ENCODE results near the gene FAM72B. TPM values are rescaled to one million over a fixed set of nuclear protein-coding genes. Genes with fewer than 3 reads are reported as not detected.
"Not testable (repeated sequence)": the region's sequence is repeated elsewhere in the genome, so short reads cannot be mapped to it uniquely, and the experiment has no call there.

Gene FAM72B
- total and polyA plus RNA-seq, 2 donors (not counting 1 experiment from before 2014, with no cell fraction given): 1.0 to 2.3 TPM

GRCh38 chr1:121131494-121131893 is 52.6 kb downstream of the FAM72B start:
- not testable (repeated sequence) for H3K27me3 ChIP-seq (ENCODE audit: control insufficient read depth, insufficient read depth, low read length); H2AFZ ChIP-seq (ENCODE audit: low read length); DNase-seq (ENCODE audit: low read depth in 2 of 2); H3K9me3 ChIP-seq (ENCODE audit: control insufficient read depth, insufficient read depth, low read depth, low read length); H3K4me1 ChIP-seq (ENCODE audit: control insufficient read depth, extremely low read depth, insufficient read depth, low read length); H3K4me3 ChIP-seq (replicated peaks in 1 of 4; ENCODE audit: control extremely low read depth in 1 of 4, insufficient read depth in 1 of 4, low read depth in 3 of 4, low read length in 4 of 4); H3K9ac ChIP-seq (ENCODE audit: insufficient read depth, low read length); H3K4me2 ChIP-seq (ENCODE audit: extremely low read depth, insufficient read depth, low read length); H3K79me2 ChIP-seq (ENCODE audit: control insufficient read depth, insufficient read depth, low read length); H3K27ac ChIP-seq (ENCODE audit: insufficient read depth, low read length); H4K20me1 ChIP-seq (ENCODE audit: control insufficient read depth, extremely low read depth, insufficient read depth, low read length); H3K36me3 ChIP-seq (ENCODE audit: control insufficient read depth, insufficient read depth, low read length)

GRCh38 chr1:121118480-121118824 is 65.7 kb downstream of the FAM72B start:
- H2AFZ ChIP-seq (ENCODE audit: low read length); H3K4me1 ChIP-seq (ENCODE audit: control insufficient read depth, extremely low read depth, insufficient read depth, low read length); H3K79me2 ChIP-seq (ENCODE audit: control insufficient read depth, insufficient read depth, low read length); H3K36me3 ChIP-seq (ENCODE audit: control insufficient read depth, insufficient read depth, low read length); H3K9me3 ChIP-seq (ENCODE audit: control insufficient read depth, insufficient read depth, low read depth, low read length); H3K9ac ChIP-seq (ENCODE audit: insufficient read depth, low read length); H4K20me1 ChIP-seq (ENCODE audit: control insufficient read depth, extremely low read depth, insufficient read depth, low read length); H3K4me2 ChIP-seq (ENCODE audit: extremely low read depth, insufficient read depth, low read length); H3K27me3 ChIP-seq (ENCODE audit: control insufficient read depth, insufficient read depth, low read length): not testable (repeated sequence)
- DNase-seq (ENCODE audit: low read depth in 2 of 2): peak; percentile 45 to 46
- Histone ChIP-seq H3K27ac (ENCODE audit: insufficient read depth, low read length) (peak overlapping the region; percentile 61), H3K4me3 (replicated peaks in 1 of 4; ENCODE audit: control extremely low read depth in 1 of 4, insufficient read depth in 1 of 4, low read depth in 3 of 4, low read length in 4 of 4) (peak overlapping the region; percentile 14 to 56 (median 23))

Other genes with a start within 250 kb of the FAM72B start
- gene SRGAP2C, start 635 bp upstream of the FAM72B start, total RNA-seq: 15.7 and 36.5 TPM in 2 replicates
- 7.3 and 8.2 TPM in 2 replicates for gene SRGAP2C, start 635 bp upstream of the FAM72B start, polyA plus RNA-seq

Data from fibroblast of lung (primary cell).